Breast epithelium (tissue), 4 donors: ENCODE results near the gene CAMTA1. TPM values are rescaled to one million over a fixed set of nuclear protein-coding genes. Genes with fewer than 3 reads are reported as not detected.

Source experiments
- DNase-seq, 2 donors: peaks; one replicate each; pipeline ENCODE4 v3.0.0-alpha.2; 2019; ENCODE audit warnings: low spot score in 2 of 2
- H3K27ac ChIP-seq, 2 donors: fragments of 200-600 bp; sonication (generic) in 1 of 2; one replicate each; pipeline ENCODE4 v1.5.1; 2016 to 2019; ENCODE audit warnings: mild to moderate bottlenecking in 1 of 2
- H3K27me3 ChIP-seq, 2 donors: fragments of 200-600 bp; sonication (generic) in 1 of 2; one replicate each; pipeline versions ENCODE4 v1.5.1 to v1.6.0; 2017 to 2019; ENCODE audit warnings: control low read depth in 1 of 2, mild to moderate bottlenecking in 1 of 2
- H3K36me3 ChIP-seq: fragments of 200-600 bp; one replicate; pipeline ENCODE4 v1.5.1; 2019
- H3K4me1 ChIP-seq, 2 donors: fragments of 200-600 bp; sonication (generic); one replicate each; pipeline ENCODE4 v1.5.1; 2016 to 2019; ENCODE audit warnings: control low read depth in 1 of 2
- H3K4me3 ChIP-seq, 3 donors: fragments of 200-600 bp; sonication (generic); 1 replicate in 2 of 3; 2 replicates in 1 of 3; pipeline ENCODE4 v1.5.1; 2016 to 2019; ENCODE audit warnings: mild to moderate bottlenecking in 3 of 3, moderate library complexity in 2 of 3
- H3K9me3 ChIP-seq, 2 donors: fragments of 200-600 bp; sonication (generic) in 1 of 2; one replicate each; pipeline ENCODE4 v1.5.1; 2016 to 2019; ENCODE audit warnings: control low read depth in 1 of 2
- POLR2A ChIP-seq: fragments of 450-650 bp; IDR thresholded peaks from one replicate; pipeline ENCODE4 v1.6.1; 2016; ENCODE audit warnings: antibody characterized with exemption, mild to moderate bottlenecking, moderate library complexity
- POLR2AphosphoS5 ChIP-seq, 3 donors: sonication (generic); formaldehyde crosslinking; IDR thresholded peaks; one replicate each; pipeline ENCODE4 v1.6.1; 2017; ENCODE audit warnings: antibody characterized with exemption in 3 of 3
- intact Hi-C: fragments of 100-400 bp; cut with DNase I; formaldehyde crosslinking; loops from one replicate; pipeline ENCODE4 v1.15.1; 2023; ENCODE audit warnings: low total_unique reads
- total RNA-seq, 3 donors: library from RNA; depleted of rRNA; stranded (reverse); fragments of >200 nt; gene quantifications; one replicate each; pipeline ENCODE4 v1.1.0, GENCODE V29; 2016
- TF ChIP-seq, protein P1 (sequence below), 3 donors: fragments of 450-650 bp; IDR thresholded peaks; one replicate each; pipeline ENCODE4 v1.5.1; 2016 to 2017; ENCODE audit warnings: antibody characterized with exemption in 3 of 3, mild to moderate bottlenecking in 3 of 3, moderate library complexity in 3 of 3

The CAMTA1 gene
- total RNA-seq, 3 donors from 2014 or later, result 53.4 to 84.0 (median 61.9) TPM

DNA sequence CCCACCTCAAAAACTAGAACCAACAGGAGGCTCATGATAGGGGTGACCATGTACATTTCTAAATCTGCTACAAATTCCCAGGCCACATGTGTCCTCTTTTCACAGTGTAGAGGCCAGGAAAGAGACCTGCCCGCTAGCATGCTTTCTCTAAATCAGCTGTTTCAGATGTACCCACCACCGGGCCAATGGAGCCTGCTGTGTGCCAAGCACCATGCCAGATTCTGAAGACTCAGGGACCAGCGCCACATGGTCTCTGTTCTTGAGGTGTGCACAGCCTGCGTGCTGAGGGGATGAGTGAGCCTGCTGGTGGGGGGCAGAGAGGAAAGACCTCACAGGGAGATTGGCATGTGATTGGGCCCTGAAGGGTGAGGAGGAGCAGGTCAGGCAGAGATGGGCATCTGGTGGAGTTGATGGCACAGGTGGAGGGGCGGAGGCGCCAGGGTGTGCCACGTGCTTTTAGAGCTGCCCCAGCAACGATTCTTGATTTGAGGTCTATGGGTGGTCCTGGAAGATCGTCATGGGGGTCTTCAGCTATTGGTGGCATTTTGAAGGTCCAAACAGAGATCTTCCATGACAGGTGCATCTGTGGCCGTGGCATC is 500.7 kb downstream of the CAMTA1 start:
- intact Hi-C loops, result loop anchor here (2.0 kb wide), 1 partner anchor 71 kb away; no protein-coding TSS in a partner anchor
- Histone ChIP-seq H3K36me3 (no peaks in the 10 kb centered on the region), H3K4me3 (no peak overlapping the region), H3K27me3 (no peaks in the 10 kb centered on the region), H3K27ac (no peak overlapping the region), H3K4me1 (no peaks in the 10 kb centered on the region), H3K9me3 (no peaks in the 10 kb centered on the region)
- TF ChIP-seq POLR2AphosphoS5 (IDR thresholded peaks at IDR 0.05) (no peak), POLR2A (no peak)
- TF ChIP-seq, protein P1, sequence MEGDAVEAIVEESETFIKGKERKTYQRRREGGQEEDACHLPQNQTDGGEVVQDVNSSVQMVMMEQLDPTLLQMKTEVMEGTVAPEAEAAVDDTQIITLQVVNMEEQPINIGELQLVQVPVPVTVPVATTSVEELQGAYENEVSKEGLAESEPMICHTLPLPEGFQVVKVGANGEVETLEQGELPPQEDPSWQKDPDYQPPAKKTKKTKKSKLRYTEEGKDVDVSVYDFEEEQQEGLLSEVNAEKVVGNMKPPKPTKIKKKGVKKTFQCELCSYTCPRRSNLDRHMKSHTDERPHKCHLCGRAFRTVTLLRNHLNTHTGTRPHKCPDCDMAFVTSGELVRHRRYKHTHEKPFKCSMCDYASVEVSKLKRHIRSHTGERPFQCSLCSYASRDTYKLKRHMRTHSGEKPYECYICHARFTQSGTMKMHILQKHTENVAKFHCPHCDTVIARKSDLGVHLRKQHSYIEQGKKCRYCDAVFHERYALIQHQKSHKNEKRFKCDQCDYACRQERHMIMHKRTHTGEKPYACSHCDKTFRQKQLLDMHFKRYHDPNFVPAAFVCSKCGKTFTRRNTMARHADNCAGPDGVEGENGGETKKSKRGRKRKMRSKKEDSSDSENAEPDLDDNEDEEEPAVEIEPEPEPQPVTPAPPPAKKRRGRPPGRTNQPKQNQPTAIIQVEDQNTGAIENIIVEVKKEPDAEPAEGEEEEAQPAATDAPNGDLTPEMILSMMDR (IDR thresholded peaks at IDR 0.05), result no peak
- DNase-seq, result no peak

DNA sequence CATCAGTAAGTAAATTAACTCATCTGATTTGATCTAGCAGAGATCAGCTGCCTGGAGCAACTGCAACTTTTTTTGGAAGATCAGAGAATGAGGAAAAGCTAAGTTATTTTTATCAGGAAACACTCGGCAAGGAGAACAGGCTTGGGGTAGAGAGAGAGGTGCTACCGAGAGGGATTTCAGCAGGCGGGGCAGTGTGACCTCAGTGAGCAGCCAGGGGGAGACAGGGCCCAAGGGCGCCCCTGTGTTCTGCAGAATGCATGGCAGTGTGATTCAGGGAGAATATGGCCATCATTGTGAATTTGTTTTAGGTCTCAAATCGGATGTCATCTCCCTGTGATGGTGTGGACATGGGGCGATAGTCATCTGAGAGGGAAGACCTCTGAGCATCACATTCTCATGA is 501.8 kb downstream of the CAMTA1 start:
- Histone ChIP-seq H3K4me1 (no peaks in the 10 kb centered on the region), H3K27me3 (no peaks in the 10 kb centered on the region), H3K4me3 (no peak overlapping the region), H3K9me3 (no peaks in the 10 kb centered on the region), H3K36me3 (no peaks in the 10 kb centered on the region), H3K27ac (no peak overlapping the region)
- TF ChIP-seq POLR2A (no peak), POLR2AphosphoS5 (IDR thresholded peaks at IDR 0.05) (no peak)
- TF ChIP-seq, protein P1 (IDR thresholded peaks at IDR 0.05), result no peak
- DNase-seq, result no peak
- intact Hi-C loops, result loop anchor here (2.0 kb wide), 1 partner anchor 70 kb away; no protein-coding TSS in a partner anchor

DNA sequence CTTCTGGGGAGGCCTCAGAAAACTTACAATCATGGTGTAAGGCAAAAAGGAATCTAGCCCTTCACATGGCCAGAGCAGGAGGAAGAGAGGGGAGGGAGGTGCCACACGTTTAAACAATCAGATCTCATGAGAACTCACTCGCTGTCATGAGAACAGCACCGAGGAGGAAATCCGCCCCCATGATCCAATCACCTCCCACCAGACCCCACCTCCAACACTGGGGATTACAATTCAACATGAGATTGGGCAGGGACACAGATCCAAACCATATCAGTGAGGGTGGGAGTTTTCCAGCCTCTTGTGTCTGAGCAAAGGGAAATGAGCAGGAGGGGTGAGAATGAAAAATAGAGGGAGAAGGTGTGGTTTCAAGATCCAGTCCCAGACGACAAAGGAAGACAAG is 503.7 kb downstream of the CAMTA1 start:
- intact Hi-C loops, result no loop called here
- Histone ChIP-seq H3K9me3 (no peaks in the 10 kb centered on the region), H3K36me3 (no peaks in the 10 kb centered on the region), H3K4me3 (no peak overlapping the region), H3K27ac (no peak overlapping the region), H3K27me3 (peaks cover 0 to under 1% of the 10 kb centered on the region in 2 donors), H3K4me1 (no peaks in the 10 kb centered on the region)
- TF ChIP-seq POLR2A (no peak), POLR2AphosphoS5 (IDR thresholded peaks at IDR 0.05) (no peak)
- TF ChIP-seq, protein P1 (IDR thresholded peaks at IDR 0.05), result no peak
- no peak for DNase-seq

DNA sequence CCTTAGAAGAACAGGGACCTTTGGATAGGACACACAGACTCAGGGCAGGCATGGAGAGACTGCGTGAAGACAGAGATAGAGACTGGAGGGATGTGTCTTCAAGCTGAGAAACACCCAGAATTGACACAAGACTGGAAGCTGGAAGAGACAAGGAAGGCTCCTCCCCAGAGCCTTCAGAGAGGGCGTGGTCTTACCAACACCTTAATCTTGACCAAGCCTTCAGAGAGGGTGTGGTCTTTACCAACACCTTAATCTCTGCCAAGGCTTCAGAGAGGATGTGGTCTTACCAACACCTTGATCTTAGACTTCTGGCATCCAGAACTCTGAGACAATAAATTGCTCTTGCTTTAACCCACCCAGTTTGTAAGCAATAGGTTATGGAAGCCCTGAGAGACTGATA is 504.4 kb downstream of the CAMTA1 start:
- no peaks in the 10 kb centered on the region for H3K4me1 ChIP-seq
- peaks cover 0 to 4% of the 10 kb centered on the region in 2 donors for H3K27me3 ChIP-seq
- H3K36me3 ChIP-seq, result no peaks in the 10 kb centered on the region
- intact Hi-C loops, result no loop called here
- H3K9me3 ChIP-seq, result no peaks in the 10 kb centered on the region
- no peak overlapping the region for H3K27ac ChIP-seq
- TF ChIP-seq POLR2A, result no peak
- TF ChIP-seq POLR2AphosphoS5 (IDR thresholded peaks at IDR 0.05), result no peak
- TF ChIP-seq, protein P1 (IDR thresholded peaks at IDR 0.05), result no peak
- no peak for DNase-seq
- H3K4me3 ChIP-seq, result no peak overlapping the region

DNA sequence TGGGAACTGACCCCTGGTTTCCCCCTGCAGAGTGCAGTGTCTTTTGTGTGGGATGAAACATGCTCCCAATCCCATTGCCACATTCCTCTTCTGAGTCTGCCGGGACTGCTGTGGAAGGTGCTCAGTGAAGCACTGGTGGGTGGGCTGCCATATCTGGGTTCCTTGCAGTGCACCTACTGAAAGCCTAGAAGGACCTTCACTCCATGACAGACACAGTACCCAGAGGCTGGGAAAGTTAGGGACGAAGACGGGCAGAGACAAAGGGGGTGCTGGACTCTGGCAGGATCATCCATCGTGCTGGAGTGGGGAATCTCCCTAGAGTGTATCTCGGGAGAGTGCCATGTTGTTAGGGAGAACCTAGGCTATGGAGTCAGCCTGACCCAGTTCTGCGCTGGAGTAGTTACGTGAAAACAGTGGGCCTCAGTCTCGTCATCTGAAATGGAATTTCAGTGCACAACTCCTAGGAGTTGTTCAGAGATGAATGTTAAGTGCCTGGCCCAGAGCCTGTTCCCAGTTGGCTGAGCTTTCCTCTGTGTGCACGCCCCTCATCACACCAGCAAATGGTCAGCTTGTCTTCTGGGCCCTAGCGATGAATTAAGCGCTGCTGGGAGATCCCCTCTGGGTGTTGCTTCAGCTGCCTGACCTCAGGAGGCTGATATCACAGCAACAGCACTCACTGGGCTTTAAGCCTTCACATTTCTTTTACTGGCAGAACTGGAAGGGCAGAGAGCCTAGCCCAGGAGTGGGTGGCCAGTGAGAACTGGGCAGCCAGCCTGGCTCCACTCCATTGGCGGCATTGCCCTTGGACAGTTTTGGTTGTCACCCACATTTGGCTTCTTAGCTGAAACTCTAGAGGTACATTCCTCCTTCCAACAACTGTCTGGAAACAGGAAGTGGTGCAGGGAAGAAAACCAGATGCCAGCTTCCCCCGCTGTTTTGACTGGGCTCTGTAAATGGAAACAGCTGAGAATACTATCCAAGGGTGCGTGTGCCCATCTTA is 506.0 kb downstream of the CAMTA1 start:
- no peak for DNase-seq
- intact Hi-C loops, result no loop called here
- H3K27ac ChIP-seq, result no peak overlapping the region

More for the DNA sequence above, 506.0 kb downstream of the CAMTA1 start:
- Histone ChIP-seq H3K36me3 (no peaks in the 10 kb centered on the region), H3K4me1 (no peaks in the 10 kb centered on the region), H3K27me3 (peaks cover 0 to 4% of the 10 kb centered on the region in 2 donors), H3K4me3 (no peak overlapping the region), H3K9me3 (no peaks in the 10 kb centered on the region)
- TF ChIP-seq POLR2A (no peak), POLR2AphosphoS5 (IDR thresholded peaks at IDR 0.05) (no peak)
- TF ChIP-seq, protein P1 (IDR thresholded peaks at IDR 0.05), result no peak
